Hepatocyte (in vitro differentiated cells): ENCODE data around the gene CMTM8. TPM values are rescaled to one million over a fixed set of nuclear protein-coding genes. Genes with fewer than 3 reads are reported as not detected.

Source experiments
- DNase-seq: peaks from one replicate; pipeline ENCODE4 v3.0.0-alpha.2; 2016; ENCODE audit warnings: low spot score
- H2AFZ ChIP-seq: fragments of 200-600 bp; sonication (generic); 2 replicates; pipeline ENCODE4 v1.6.0; 2016; ENCODE audit warnings: antibody characterized with exemption, mild to moderate bottlenecking
- H3K27ac ChIP-seq: fragments of 200-600 bp; sonication (generic); 2 replicates; pipeline ENCODE4 v1.5.1; 2016; ENCODE audit warnings: mild to moderate bottlenecking
- H3K27me3 ChIP-seq: fragments of 200-600 bp; sonication (generic); 2 replicates; pipeline ENCODE4 v1.6.1; 2016
- H3K36me3 ChIP-seq: fragments of 200-600 bp; sonication (generic); replicated peaks from 2 replicates; pipeline ENCODE4 v1.5.1; 2016; ENCODE audit warnings: low read depth; ENCODE audit not compliant: insufficient read depth
- H3K4me1 ChIP-seq: fragments of 200-600 bp; sonication (generic); 2 replicates; pipeline ENCODE4 v1.5.1; 2016; ENCODE audit warnings: mild to moderate bottlenecking, moderate library complexity; ENCODE audit not compliant: insufficient read depth
- H3K4me2 ChIP-seq: fragments of 200-600 bp; sonication (generic); 2 replicates; pipeline ENCODE4 v1.6.0; 2016
- H3K4me3 ChIP-seq: fragments of 200-600 bp; sonication (generic); 2 replicates; pipeline ENCODE4 v1.5.1; 2016; ENCODE audit warnings: mild to moderate bottlenecking
- H3K79me2 ChIP-seq: fragments of 200-600 bp; sonication (generic); 2 replicates; pipeline ENCODE4 v1.6.0; 2017; ENCODE audit warnings: mild to moderate bottlenecking
- H3K9me2 ChIP-seq: fragments of 200-600 bp; sonication (generic); replicated peaks from 2 replicates; pipeline ENCODE4 v1.6.0; 2017; ENCODE audit warnings: mild to moderate bottlenecking; ENCODE audit not compliant: insufficient read depth
- H3K9me3 ChIP-seq: fragments of 200-600 bp; sonication (generic); 2 replicates; pipeline ENCODE4 v1.5.1; 2016; ENCODE audit warnings: low read depth, mild to moderate bottlenecking
- H4K20me1 ChIP-seq: fragments of 200-600 bp; sonication (generic); 2 replicates; pipeline ENCODE4 v1.6.0; 2016; ENCODE audit warnings: mild to moderate bottlenecking; ENCODE audit not compliant: insufficient read depth, poor library complexity, severe bottlenecking
- EZH2 ChIP-seq: fragments of 200-600 bp; sonication (generic); IDR thresholded peaks from 2 replicates; pipeline ENCODE4 v1.6.1; 2016; ENCODE audit warnings: antibody characterized with exemption, mild to moderate bottlenecking, borderline replicate concordance
- EZH2phosphoT487 ChIP-seq: fragments of 200-600 bp; sonication (generic); IDR thresholded peaks from one replicate; pipeline ENCODE4 v1.6.1; 2018; ENCODE audit warnings: antibody characterized with exemption, mild to moderate bottlenecking, low read depth, moderate library complexity; ENCODE audit not compliant: unreplicated experiment, severe bottlenecking
- WGBS: methylation state at CpG from one replicate; pipeline ENCODE4 v1.1.6; 2016; ENCODE audit warnings: low lambda C conversion rate; ENCODE audit errors: missing lambda C conversion rate; 5-methylcytosine and 5-hydroxymethylcytosine counted together
- polyA plus RNA-seq: library from polyadenylated mRNA; unstranded; fragments of >200 nt; fragmentation: Nextera tagmentation; extraction: Ambion mirVana; gene quantifications from 2 replicates; pipeline ENCODE4 v1.2.1, GENCODE V29; 2016
- total RNA-seq: library from RNA; depleted of rRNA; stranded (reverse); fragments of >200 nt; gene quantifications from 2 replicates; pipeline ENCODE4 v1.2.3, GENCODE V29; 2014
- TF ChIP-seq, protein P1 (sequence below): fragments of 200-600 bp; sonication (generic); IDR thresholded peaks from 2 replicates; pipeline ENCODE4 v1.5.1; 2016; ENCODE audit warnings: antibody characterized with exemption, mild to moderate bottlenecking; ENCODE audit not compliant: poor library complexity

Gene CMTM8
- total and polyA plus RNA-seq, 2 experiments from 2014 or later = 20.7 to 34.1 TPM

DNA sequence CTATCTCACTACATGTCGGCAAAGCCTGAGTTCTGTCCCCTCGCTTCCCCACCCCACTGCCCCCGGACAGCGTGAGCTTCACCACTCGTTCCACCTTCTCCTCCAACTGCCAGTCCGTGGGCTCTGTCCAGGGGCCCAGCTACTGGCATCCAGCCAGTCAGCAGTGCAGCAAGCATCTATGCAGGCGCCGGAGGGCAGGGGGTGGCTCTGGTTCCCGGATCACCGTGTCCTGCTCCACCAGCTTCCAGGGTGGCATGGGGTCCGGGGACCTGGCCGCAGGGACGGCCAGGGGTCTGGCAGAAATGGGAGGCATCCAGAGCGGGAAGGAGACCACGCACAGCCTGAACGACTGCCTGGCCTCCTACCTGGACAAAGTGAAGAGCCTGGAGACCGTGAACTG, 20.4 kb downstream of the CMTM8 start:
- Histone ChIP-seq H3K27me3 (no peaks in the 10 kb centered on the region), H3K79me2 (peaks cover 29% of the 10 kb centered on the region), H3K36me3 (no peaks in the 10 kb centered on the region), H3K4me3 (no peak overlapping the region), H3K27ac (no peak overlapping the region), H3K4me2 (no peak overlapping the region), H4K20me1 (no peaks in the 10 kb centered on the region), H3K9me3 (no peaks in the 10 kb centered on the region), H2AFZ (no peak overlapping the region), H3K4me1 (no peaks in the 10 kb centered on the region), H3K9me2 (no peaks in the 10 kb centered on the region)
- 97% methylated on average over 17 of the region's 17 CpGs for WGBS
- TF ChIP-seq EZH2phosphoT487 = no peak
- TF ChIP-seq, protein P1, sequence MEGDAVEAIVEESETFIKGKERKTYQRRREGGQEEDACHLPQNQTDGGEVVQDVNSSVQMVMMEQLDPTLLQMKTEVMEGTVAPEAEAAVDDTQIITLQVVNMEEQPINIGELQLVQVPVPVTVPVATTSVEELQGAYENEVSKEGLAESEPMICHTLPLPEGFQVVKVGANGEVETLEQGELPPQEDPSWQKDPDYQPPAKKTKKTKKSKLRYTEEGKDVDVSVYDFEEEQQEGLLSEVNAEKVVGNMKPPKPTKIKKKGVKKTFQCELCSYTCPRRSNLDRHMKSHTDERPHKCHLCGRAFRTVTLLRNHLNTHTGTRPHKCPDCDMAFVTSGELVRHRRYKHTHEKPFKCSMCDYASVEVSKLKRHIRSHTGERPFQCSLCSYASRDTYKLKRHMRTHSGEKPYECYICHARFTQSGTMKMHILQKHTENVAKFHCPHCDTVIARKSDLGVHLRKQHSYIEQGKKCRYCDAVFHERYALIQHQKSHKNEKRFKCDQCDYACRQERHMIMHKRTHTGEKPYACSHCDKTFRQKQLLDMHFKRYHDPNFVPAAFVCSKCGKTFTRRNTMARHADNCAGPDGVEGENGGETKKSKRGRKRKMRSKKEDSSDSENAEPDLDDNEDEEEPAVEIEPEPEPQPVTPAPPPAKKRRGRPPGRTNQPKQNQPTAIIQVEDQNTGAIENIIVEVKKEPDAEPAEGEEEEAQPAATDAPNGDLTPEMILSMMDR = no peak
- no peak for TF ChIP-seq EZH2
- no peak for DNase-seq

DNA sequence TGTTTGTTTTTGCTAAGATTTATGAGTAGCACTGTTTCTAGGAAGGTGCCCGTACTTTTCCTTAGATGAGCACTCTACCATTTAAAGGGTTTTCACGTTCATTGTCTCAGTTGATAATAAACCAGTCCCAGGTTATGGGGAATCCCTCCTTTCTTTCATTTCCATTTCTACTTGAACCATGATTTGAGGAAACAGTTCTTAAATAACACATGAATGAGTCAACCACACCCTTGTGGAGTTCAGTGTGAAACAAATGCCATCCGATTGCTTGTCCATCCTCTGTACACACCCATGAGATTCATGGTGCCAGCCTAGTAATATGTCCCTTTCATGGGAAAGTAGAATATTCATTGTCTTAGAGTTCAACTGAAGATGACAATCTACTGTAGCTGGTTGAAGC, 23.1 kb downstream of the CMTM8 start:
- Histone ChIP-seq H3K9me3 (no peaks in the 10 kb centered on the region), H3K4me3 (no peak overlapping the region), H2AFZ (no peak overlapping the region), H3K27me3 (no peaks in the 10 kb centered on the region), H3K36me3 (no peaks in the 10 kb centered on the region), H3K27ac (no peak overlapping the region), H3K4me1 (no peaks in the 10 kb centered on the region), H3K79me2 (peaks cover 21% of the 10 kb centered on the region), H3K9me2 (no peaks in the 10 kb centered on the region), H4K20me1 (no peaks in the 10 kb centered on the region), H3K4me2 (no peak overlapping the region)
- DNase-seq = no peak
- TF ChIP-seq EZH2 = no peak
- TF ChIP-seq, protein P1 = no peak
- WGBS = 62% methylated on average over 3 of the region's 3 CpGs

DNA sequence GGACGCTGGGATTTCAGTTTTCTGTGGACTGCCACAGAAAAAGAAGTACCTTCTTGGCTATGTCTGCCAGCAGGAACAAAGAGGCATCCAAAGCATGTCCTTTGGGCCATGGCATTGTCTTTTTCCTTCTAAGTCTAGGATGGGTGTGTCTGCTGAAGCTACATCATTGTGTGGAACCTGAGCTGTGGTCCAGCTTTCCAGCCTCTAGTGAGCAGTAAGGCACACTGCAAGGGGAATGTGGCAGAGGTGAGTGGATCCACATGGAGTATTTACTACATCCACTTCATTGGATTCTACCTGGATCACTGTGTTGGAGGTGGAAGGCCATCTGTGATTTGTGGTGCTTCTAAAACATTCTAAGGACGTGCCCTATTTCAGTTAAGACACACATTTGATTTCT, 23.7 kb downstream of the CMTM8 start:
- H3K27ac ChIP-seq = no peak overlapping the region
- TF ChIP-seq, protein P1 = no peak
- no peak for TF ChIP-seq EZH2phosphoT487
- no peak for TF ChIP-seq EZH2

DNA sequence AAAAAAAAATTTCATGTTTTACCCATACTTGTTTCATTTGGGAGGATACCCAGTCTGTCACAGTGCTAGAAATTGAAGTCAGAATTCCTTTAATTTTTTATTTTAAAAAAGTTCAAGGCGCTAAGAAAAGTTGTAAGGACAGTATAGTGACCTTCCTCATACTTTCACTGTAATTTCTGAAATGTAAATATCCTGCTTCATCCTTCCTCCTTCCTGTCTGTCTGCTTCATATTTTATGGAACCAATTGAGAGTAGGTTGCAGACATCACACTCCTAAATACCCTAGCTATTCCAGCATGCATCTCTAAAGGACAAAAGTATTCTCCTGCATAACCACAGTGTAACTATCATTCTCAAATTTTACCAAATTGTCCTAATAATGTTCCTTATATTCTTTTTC, 35.8 kb downstream of the CMTM8 start:
- no peaks in the 10 kb centered on the region for H3K9me2 ChIP-seq
- no peak overlapping the region for H3K4me3 ChIP-seq
- peaks cover 35% of the 10 kb centered on the region for H3K79me2 ChIP-seq
- no peak overlapping the region for H2AFZ ChIP-seq
- WGBS = 97% methylated on average over 1 of the region's 1 CpG
- TF ChIP-seq EZH2phosphoT487 (no peak), EZH2 (no peak)
- TF ChIP-seq, protein P1 = no peak
- H3K9me3 ChIP-seq = no peaks in the 10 kb centered on the region
- H3K36me3 ChIP-seq = no peaks in the 10 kb centered on the region
- H3K27me3 ChIP-seq = no peaks in the 10 kb centered on the region
- H3K4me2 ChIP-seq = no peak overlapping the region
- no peaks in the 10 kb centered on the region for H4K20me1 ChIP-seq
- no peak for DNase-seq
- H3K4me1 ChIP-seq = peaks cover 8% of the 10 kb centered on the region
- H3K27ac ChIP-seq = no peak overlapping the region

More for the DNA sequence above, 23.7 kb downstream of the CMTM8 start:
- H3K27me3 ChIP-seq = no peaks in the 10 kb centered on the region
- H2AFZ ChIP-seq = no peak overlapping the region
- peaks cover 17% of the 10 kb centered on the region for H3K79me2 ChIP-seq
- H3K9me3 ChIP-seq = no peaks in the 10 kb centered on the region
- WGBS = 97% methylated on average over 2 of the region's 2 CpGs
- H3K36me3 ChIP-seq = no peaks in the 10 kb centered on the region
- no peak for DNase-seq
- no peak overlapping the region for H3K4me3 ChIP-seq
- H3K4me2 ChIP-seq = no peak overlapping the region
- H3K4me1 ChIP-seq = no peaks in the 10 kb centered on the region
- no peaks in the 10 kb centered on the region for H3K9me2 ChIP-seq
- no peaks in the 10 kb centered on the region for H4K20me1 ChIP-seq
